ENCODE results near the gene PPP1R36.
"Not testable (repeated sequence)": the region's sequence is repeated elsewhere in the genome, so short reads cannot be mapped to it uniquely, and the experiment has no call there.

PPP1R36 gene

DNA sequence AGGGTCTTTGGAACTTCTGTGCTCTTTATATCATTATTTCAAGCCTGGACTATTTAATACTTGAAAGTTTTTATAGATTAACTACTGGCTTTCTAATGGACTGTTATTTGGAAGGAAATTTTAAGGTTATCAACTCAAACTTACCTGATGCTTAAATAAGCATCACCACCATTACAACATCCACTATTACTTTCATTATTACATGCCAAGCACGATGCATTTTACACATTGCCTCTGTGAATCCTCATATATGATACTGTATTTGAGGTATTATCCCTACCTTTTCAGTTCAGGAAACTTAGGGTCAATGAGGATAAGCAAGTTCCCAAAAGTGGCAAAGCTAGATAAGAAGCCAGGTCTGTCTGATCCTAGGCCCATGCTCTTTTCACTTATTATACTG lies 32.8 kb upstream of the PPP1R36 start:
- Histone ChIP-seq H3F3A (ENCODE audit: insufficient read depth, low read length) (peaks cover 4% of the 10 kb centered on the region), H4K20me1 (ENCODE audit: insufficient read depth, low read length) (peaks cover 10% of the 10 kb centered on the region; the same call in 1 of the 2 replicates), H3K4me1 (ENCODE audit: low read length) (peaks cover 16% of the 10 kb centered on the region), H3K79me2 (ENCODE audit: low read length) (peaks cover 95% of the 10 kb centered on the region), H3K9me3 (replicated peaks; ENCODE audit: insufficient read depth, low read length) (no peaks in the 10 kb centered on the region), H2AFZ (ENCODE audit: low read length) (no peak overlapping the region), H3K9me2 (replicated peaks; ENCODE audit: insufficient read depth, low read length) (no peaks in the 10 kb centered on the region), H3K4me2 (ENCODE audit: low read depth, low read length) (0 out of 2 replicates have a peak overlapping the region, but pooled peaks have one; percentile 6), H3K27me3 (replicated peaks; ENCODE audit: insufficient read depth, low read length) (no peaks in the 10 kb centered on the region), H3K4me3 (ENCODE audit: low read length) (no peak overlapping the region), H3K36me3 (replicated peaks; ENCODE audit: insufficient read depth, low read length) (no peaks in the 10 kb centered on the region), H3K9ac (ENCODE audit: low read length) (no peak overlapping the region), H3K27ac (ENCODE audit: low read length) (no peak overlapping the region)
- no peak for DNase-seq
- no peak for TF ChIP-seq EZH2 (optimal IDR thresholded peaks at IDR 0.05; ENCODE audit: low read depth, low read length)
- TF ChIP-seq CTCF (IDR thresholded peaks at IDR 0.05; ENCODE audit: low read length) = no peak
- no peak for TF ChIP-seq EZH2phosphoT487 (IDR thresholded peaks at IDR 0.05; ENCODE audit: low read length)

GRCh38 chr14:64517667-64518066 lies 32.1 kb upstream of the PPP1R36 start:
- not testable (repeated sequence) for H2AFZ ChIP-seq (ENCODE audit: low read length); H3K4me3 ChIP-seq (ENCODE audit: low read length); H3K9me2 ChIP-seq (replicated peaks; ENCODE audit: insufficient read depth, low read length); H3K36me3 ChIP-seq (replicated peaks; ENCODE audit: insufficient read depth, low read length); DNase-seq; H3K4me2 ChIP-seq (ENCODE audit: low read depth, low read length); H3K27ac ChIP-seq (ENCODE audit: low read length); H3K27me3 ChIP-seq (replicated peaks; ENCODE audit: insufficient read depth, low read length); H3K9me3 ChIP-seq (replicated peaks; ENCODE audit: insufficient read depth, low read length); H3K9ac ChIP-seq (ENCODE audit: low read length)
- H3K4me1 ChIP-seq (ENCODE audit: low read length) = peaks cover 23% of the 10 kb centered on the region
- peaks cover 92% of the 10 kb centered on the region for H3K79me2 ChIP-seq (ENCODE audit: low read length)
- H3F3A ChIP-seq (ENCODE audit: insufficient read depth, low read length) = peaks cover 11% of the 10 kb centered on the region
- peaks cover 16% of the 10 kb centered on the region for H4K20me1 ChIP-seq (ENCODE audit: insufficient read depth, low read length)

- DNase-seq = no peak
- Histone ChIP-seq H3K9ac (ENCODE audit: low read length) (no peak overlapping the region), H3F3A (ENCODE audit: insufficient read depth, low read length) (peaks cover 17% of the 10 kb centered on the region), H3K9me2 (replicated peaks; ENCODE audit: insufficient read depth, low read length) (no peaks in the 10 kb centered on the region), H3K4me3 (ENCODE audit: low read length) (no peak overlapping the region), H3K9me3 (replicated peaks; ENCODE audit: insufficient read depth, low read length) (no peaks in the 10 kb centered on the region), H3K4me2 (ENCODE audit: low read depth, low read length) (no peak overlapping the region), H3K36me3 (replicated peaks; ENCODE audit: insufficient read depth, low read length) (no peaks in the 10 kb centered on the region), H3K4me1 (ENCODE audit: low read length) (peaks cover 24% of the 10 kb centered on the region), H3K27ac (ENCODE audit: low read length) (no peak overlapping the region), H3K79me2 (ENCODE audit: low read length) (peaks cover 86% of the 10 kb centered on the region), H4K20me1 (ENCODE audit: insufficient read depth, low read length) (peaks cover 15% of the 10 kb centered on the region), H3K27me3 (replicated peaks; ENCODE audit: insufficient read depth, low read length) (no peaks in the 10 kb centered on the region), H2AFZ (ENCODE audit: low read length) (no peak overlapping the region)
- TF ChIP-seq EZH2 (optimal IDR thresholded peaks at IDR 0.05; ENCODE audit: low read depth, low read length) (no peak), EZH2phosphoT487 (IDR thresholded peaks at IDR 0.05; ENCODE audit: low read length) (no peak), CTCF (IDR thresholded peaks at IDR 0.05; ENCODE audit: low read length) (no peak)
Observed at GRCh38 chr14:64518229-64518628, 31.5 kb upstream of the PPP1R36 start.

- Histone ChIP-seq H3K27me3 (replicated peaks; ENCODE audit: insufficient read depth, low read length) (no peaks in the 10 kb centered on the region), H3K4me2 (ENCODE audit: low read depth, low read length) (no peak overlapping the region), H3K9me2 (replicated peaks; ENCODE audit: insufficient read depth, low read length) (no peaks in the 10 kb centered on the region)
Observed at GRCh38 chr14:64520699-64521098, 29.1 kb upstream of the PPP1R36 start.

More at GRCh38 chr14:64520699-64521098, 29.1 kb upstream of the PPP1R36 start:
- Histone ChIP-seq H3K36me3 (replicated peaks; ENCODE audit: insufficient read depth, low read length) (no peaks in the 10 kb centered on the region), H3F3A (ENCODE audit: insufficient read depth, low read length) (peaks cover 20% of the 10 kb centered on the region), H4K20me1 (ENCODE audit: insufficient read depth, low read length) (peaks cover 11% of the 10 kb centered on the region), H3K4me1 (ENCODE audit: low read length) (peaks cover 27% of the 10 kb centered on the region), H2AFZ (ENCODE audit: low read length) (no peak overlapping the region), H3K4me3 (ENCODE audit: low read length) (no peak overlapping the region), H3K9me3 (replicated peaks; ENCODE audit: insufficient read depth, low read length) (no peaks in the 10 kb centered on the region), H3K79me2 (ENCODE audit: low read length) (peaks cover 70% of the 10 kb centered on the region), H3K27ac (ENCODE audit: low read length) (no peak overlapping the region), H3K9ac (ENCODE audit: low read length) (no peak overlapping the region)
- TF ChIP-seq EZH2 (optimal IDR thresholded peaks at IDR 0.05; ENCODE audit: low read depth, low read length) (no peak), CTCF (IDR thresholded peaks at IDR 0.05; ENCODE audit: low read length) (no peak), EZH2phosphoT487 (IDR thresholded peaks at IDR 0.05; ENCODE audit: low read length) (no peak)
- no peak for DNase-seq
